Gastrocnemius medialis (tissue), 4 donors: Measurements from ENCODE around the gene TMEM14B. TPM values are rescaled to one million over a fixed set of nuclear protein-coding genes. Genes with fewer than 3 reads are reported as not detected.

ENCODE experiments used
- ATAC-seq, 2 donors: fragments of 150-250 bp; one replicate each; pipeline ENCODE4 v1.9.1; 2016
- DNase-seq, 2 donors: peaks; one replicate each; pipeline ENCODE4 v3.0.0-alpha.2; 2019
- H3K27ac ChIP-seq, 4 donors: fragments of 200-600 bp; sonication (generic); 1 replicate in 1 of 4; 2 replicates in 3 of 4; pipeline ENCODE4 v1.5.1; 2016 to 2018; ENCODE audit warnings: mild to moderate bottlenecking in 2 of 4, moderate library complexity in 1 of 4
- H3K27me3 ChIP-seq, 3 donors: fragments of 200-600 bp; sonication (generic) in 2 of 3; 1 replicate in 1 of 3; 2 replicates in 2 of 3; pipeline versions ENCODE4 v1.5.1 to v1.6.0; 2016 to 2019; ENCODE audit warnings: mild to moderate bottlenecking in 1 of 3, moderate library complexity in 1 of 3
- H3K36me3 ChIP-seq, 2 donors: fragments of 200-600 bp; sonication (generic) in 1 of 2; one replicate each; pipeline ENCODE4 v1.5.1; 2017 to 2018
- H3K4me1 ChIP-seq, 2 donors: fragments of 200-600 bp; sonication (generic) in 1 of 2; one replicate each; pipeline ENCODE4 v1.5.1; 2016 to 2017; ENCODE audit warnings: mild to moderate bottlenecking in 2 of 2
- H3K4me3 ChIP-seq, 4 donors: fragments of 200-600 bp; sonication (generic) in 3 of 4; 1 replicate in 1 of 4; 2 replicates in 3 of 4; pipeline ENCODE4 v1.5.1; 2016 to 2019; ENCODE audit warnings: mild to moderate bottlenecking in 2 of 4
- H3K9me3 ChIP-seq, 3 donors: fragments of 200-600 bp; sonication (generic) in 2 of 3; 1 replicate in 1 of 3; 2 replicates in 2 of 3; pipeline ENCODE4 v1.5.1; 2016 to 2019
- POLR2A ChIP-seq, 2 donors: fragments of 450-650 bp; IDR thresholded peaks; one replicate each; pipeline ENCODE4 v1.6.1; 2017; ENCODE audit warnings: antibody characterized with exemption in 2 of 2, mild to moderate bottlenecking in 2 of 2, moderate library complexity in 2 of 2
- in situ Hi-C, 4 donors: fragments of 200-750 bp; cut with MboI; loops; one replicate each; pipeline versions ENCODE4 v1.15.0 to v1.8.0; 2017; ENCODE audit warnings: low sequenced_read_pairs in 4 of 4
- intact Hi-C: fragments of 100-400 bp; cut with DNase I; formaldehyde crosslinking; loops from one replicate; pipeline ENCODE4 v1.15.1; 2023; ENCODE audit warnings: low total_unique reads
- total RNA-seq, 4 donors: library from RNA; depleted of rRNA; stranded (reverse); fragments of >200 nt; gene quantifications; one replicate each; pipeline versions ENCODE4 v1.1.0 to v1.2.3, GENCODE V29; 2016
- TF ChIP-seq, protein P1 (sequence below), 5 experiments: fragments of 450-650 bp in 3 of 5; fragments of 200-600 bp in 2 of 5; sonication (generic) in 2 of 5; IDR thresholded peaks in 4 of 5; conservative IDR thresholded peaks in 1 of 5; 1 replicate in 4 of 5; 2 replicates in 1 of 5; pipeline ENCODE4 v1.5.1; 2016 to 2019; ENCODE audit warnings: antibody characterized with exemption in 5 of 5, mild to moderate bottlenecking in 3 of 5, moderate library complexity in 3 of 5

TMEM14B gene
- total RNA-seq, 4 donors from 2014 or later = 68.3 to 93.8 (median 79.4) TPM

DNA sequence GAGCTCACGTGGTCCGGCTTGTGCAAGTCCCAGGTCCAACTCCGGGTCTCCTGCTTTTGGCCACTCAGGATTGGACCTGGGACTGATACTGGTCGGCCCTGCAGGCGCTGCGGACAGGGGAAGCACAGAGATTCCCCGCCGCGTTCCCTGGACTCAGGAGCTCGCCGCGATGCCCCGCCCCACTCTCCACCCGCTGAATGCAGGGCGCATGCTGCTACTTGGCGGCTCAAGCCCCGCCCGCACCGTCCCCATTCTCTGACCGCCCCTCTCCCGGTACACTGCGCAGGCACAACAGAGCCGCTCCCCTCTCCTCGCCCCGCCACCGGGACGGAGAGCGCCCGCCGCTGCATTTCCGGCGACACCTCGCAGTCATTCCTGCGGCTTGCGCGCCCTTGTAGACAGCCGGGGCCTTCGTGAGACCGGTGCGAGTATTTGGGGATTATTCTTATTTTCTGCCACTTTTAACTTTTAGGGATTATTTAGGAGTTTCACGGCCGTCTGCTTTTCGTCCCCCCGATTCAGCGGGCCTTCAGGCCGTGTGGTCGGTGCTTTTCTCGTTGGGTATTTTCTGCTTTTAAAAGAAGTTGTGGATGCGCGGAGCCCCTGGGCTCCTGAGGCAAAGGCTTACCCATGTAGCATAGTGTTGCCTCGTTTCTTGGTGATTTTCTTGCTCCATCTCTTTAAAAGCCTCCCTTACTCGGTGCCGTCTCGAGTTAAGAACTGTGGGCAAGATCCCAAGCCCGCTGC is 24.6 kb upstream of the TMEM14B start, which contains the start of gene TMEM14C:
TSS of gene TMEM14C (plus strand) at position 251 of the 747 bp plus-strand sequence. CDS start 1,544 bp downstream, outside the sequence.
- Histone ChIP-seq H3K36me3 (peaks cover 0 to 27% of the 10 kb centered on the region in 2 donors), H3K9me3 (no peaks in the 10 kb centered on the region), H3K4me1 (peaks cover 26% of the 10 kb centered on the region in 2 donors), H3K27me3 (no peaks in the 10 kb centered on the region), H3K4me3 (peak within 1 kb of the TSS; percentile 64 to 80 (median 74)), H3K27ac (peak within 1 kb of the TSS; percentile 87 to 96 (median 90))
- DNase-seq (peak; percentile 99), ATAC-seq (peak; percentile 94 to 95)
- in situ Hi-C loops = no loop called here
- intact Hi-C loops = loop anchor here (1.0 kb wide), 3 partner anchors 24 to 213 kb away; partner anchors contain the start of genes C6orf52, PAK1IP1 and TMEM14B
- TF ChIP-seq POLR2A (IDR thresholded peaks at IDR 0.05) = peak; percentile 72 to 79
- TF ChIP-seq, protein P1, sequence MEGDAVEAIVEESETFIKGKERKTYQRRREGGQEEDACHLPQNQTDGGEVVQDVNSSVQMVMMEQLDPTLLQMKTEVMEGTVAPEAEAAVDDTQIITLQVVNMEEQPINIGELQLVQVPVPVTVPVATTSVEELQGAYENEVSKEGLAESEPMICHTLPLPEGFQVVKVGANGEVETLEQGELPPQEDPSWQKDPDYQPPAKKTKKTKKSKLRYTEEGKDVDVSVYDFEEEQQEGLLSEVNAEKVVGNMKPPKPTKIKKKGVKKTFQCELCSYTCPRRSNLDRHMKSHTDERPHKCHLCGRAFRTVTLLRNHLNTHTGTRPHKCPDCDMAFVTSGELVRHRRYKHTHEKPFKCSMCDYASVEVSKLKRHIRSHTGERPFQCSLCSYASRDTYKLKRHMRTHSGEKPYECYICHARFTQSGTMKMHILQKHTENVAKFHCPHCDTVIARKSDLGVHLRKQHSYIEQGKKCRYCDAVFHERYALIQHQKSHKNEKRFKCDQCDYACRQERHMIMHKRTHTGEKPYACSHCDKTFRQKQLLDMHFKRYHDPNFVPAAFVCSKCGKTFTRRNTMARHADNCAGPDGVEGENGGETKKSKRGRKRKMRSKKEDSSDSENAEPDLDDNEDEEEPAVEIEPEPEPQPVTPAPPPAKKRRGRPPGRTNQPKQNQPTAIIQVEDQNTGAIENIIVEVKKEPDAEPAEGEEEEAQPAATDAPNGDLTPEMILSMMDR (IDR thresholded peaks at IDR 0.05 in 4 of 5, conservative IDR thresholded peaks at IDR 0.05 in 1 of 5) = no peak

DNA sequence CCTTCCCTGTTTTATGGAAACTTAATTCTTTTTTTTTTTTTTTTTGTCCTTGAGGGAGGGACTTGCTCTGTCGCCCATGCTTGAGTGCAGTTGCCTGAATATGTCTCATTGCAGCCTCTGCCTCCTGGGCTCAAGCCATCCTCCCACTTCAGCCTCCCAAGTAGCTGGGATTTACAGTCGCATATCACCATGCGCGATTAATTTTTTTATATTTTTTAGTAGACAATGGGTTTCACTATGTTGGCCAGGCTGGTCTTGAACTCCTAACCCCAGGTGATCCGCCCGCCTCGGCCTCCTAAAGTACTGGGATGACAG is 24.1 kb upstream of the TMEM14B start:
- H3K27me3 ChIP-seq = no peaks in the 10 kb centered on the region
- peak overlapping the region; percentile 64 to 80 (median 74) for H3K4me3 ChIP-seq
- intact Hi-C loops = no loop called here
- TF ChIP-seq POLR2A (IDR thresholded peaks at IDR 0.05) = no peak
- TF ChIP-seq, protein P1 (IDR thresholded peaks at IDR 0.05 in 4 of 5, conservative IDR thresholded peaks at IDR 0.05 in 1 of 5) = no peak
- ATAC-seq (peak; percentile 6 to 7), DNase-seq (no peak)
- H3K36me3 ChIP-seq = peaks cover 0 to 30% of the 10 kb centered on the region in 2 donors
- peaks cover 26% of the 10 kb centered on the region in 2 donors for H3K4me1 ChIP-seq
- in situ Hi-C loops = no loop called here
- H3K27ac ChIP-seq = peak overlapping the region; percentile 87 to 96 (median 90)
- H3K9me3 ChIP-seq = no peaks in the 10 kb centered on the region

DNA sequence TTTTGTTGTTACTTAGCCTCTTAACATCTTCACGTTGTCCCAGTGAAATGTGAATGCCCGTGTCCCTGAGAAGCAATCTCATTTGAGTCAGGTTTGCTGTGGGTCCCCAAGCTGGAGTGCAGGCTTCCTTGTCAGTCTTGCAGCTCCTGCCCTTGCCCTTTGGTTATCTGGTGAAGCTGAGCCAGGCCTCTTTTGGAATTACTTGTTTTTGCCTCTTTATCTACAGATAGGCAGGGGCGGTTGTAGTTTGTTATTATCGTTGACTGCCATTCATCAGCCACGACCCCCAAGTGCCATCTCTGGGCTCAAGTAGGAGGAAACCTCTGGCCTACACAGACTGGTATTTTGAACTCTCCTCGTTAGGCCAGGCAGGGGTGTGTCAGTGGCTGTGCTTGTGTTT is 22.6 kb upstream of the TMEM14B start:
- peaks cover 26 to 32% of the 10 kb centered on the region in 2 donors for H3K4me1 ChIP-seq
- ATAC-seq (no peak), DNase-seq (no peak)
- intact Hi-C loops = no loop called here
- H3K36me3 ChIP-seq = peaks cover 0 to 44% of the 10 kb centered on the region in 2 donors
- H3K27me3 ChIP-seq = no peaks in the 10 kb centered on the region
- TF ChIP-seq POLR2A (IDR thresholded peaks at IDR 0.05) = no peak
- TF ChIP-seq, protein P1 (IDR thresholded peaks at IDR 0.05 in 4 of 5, conservative IDR thresholded peaks at IDR 0.05 in 1 of 5) = no peak
- in situ Hi-C loops = no loop called here
- H3K4me3 ChIP-seq = no peak overlapping the region
- H3K27ac ChIP-seq = peak overlapping the region in 1 of 4 donors; percentile 34
- H3K9me3 ChIP-seq = no peaks in the 10 kb centered on the region

DNA sequence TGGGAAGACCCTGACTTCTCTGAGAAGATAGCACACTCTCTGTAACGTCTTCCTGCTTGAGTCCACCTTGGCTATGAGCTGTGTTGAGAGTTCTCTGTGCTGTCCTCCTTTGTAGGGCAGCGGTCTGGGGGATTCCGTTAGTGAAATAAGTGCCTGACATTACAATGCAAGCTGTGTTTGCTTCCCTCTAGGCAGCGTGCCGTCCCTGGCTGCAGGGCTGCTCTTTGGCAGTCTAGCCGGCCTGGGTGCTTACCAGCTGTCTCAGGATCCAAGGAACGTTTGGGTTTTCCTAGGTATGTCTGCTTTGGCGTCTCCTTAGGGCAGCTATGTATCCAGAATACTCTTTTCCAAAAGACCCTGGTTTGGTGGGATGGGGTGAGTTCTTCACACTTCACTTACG is 21.9 kb upstream of the TMEM14B start:
- in situ Hi-C loops (no loop called here), intact Hi-C loops (no loop called here)
- Histone ChIP-seq H3K36me3 (peaks cover 0 to 51% of the 10 kb centered on the region in 2 donors), H3K27ac (peak overlapping the region in 1 of 4 donors; percentile 34), H3K27me3 (no peaks in the 10 kb centered on the region), H3K9me3 (no peaks in the 10 kb centered on the region), H3K4me3 (no peak overlapping the region), H3K4me1 (peaks cover 26 to 37% of the 10 kb centered on the region in 2 donors)
- no peak for ATAC-seq
- no peak for DNase-seq
- no peak for TF ChIP-seq POLR2A (IDR thresholded peaks at IDR 0.05)
- TF ChIP-seq, protein P1 (IDR thresholded peaks at IDR 0.05 in 4 of 5, conservative IDR thresholded peaks at IDR 0.05 in 1 of 5) = no peak
